Skeletal muscle satellite cell (primary cell): ENCODE data around the gene TSR3.

ENCODE experiments used
- H3K27me3 ChIP-seq: 2 replicates; pipeline ENCODE4 v1.7.0; 2013; ENCODE audit warnings: low read length; ENCODE audit not compliant: control insufficient read depth, insufficient read depth
- H3K36me3 ChIP-seq: 2 replicates; pipeline ENCODE4 v1.7.0; 2013; ENCODE audit warnings: mild to moderate bottlenecking, control low read depth, low read length; ENCODE audit not compliant: insufficient read depth
- H3K4me1 ChIP-seq: 2 replicates; pipeline ENCODE4 v1.7.0; 2013; ENCODE audit warnings: low read length; ENCODE audit not compliant: control insufficient read depth, insufficient read depth
- H3K4me2 ChIP-seq: 2 replicates; pipeline ENCODE4 v1.7.0; 2013; ENCODE audit warnings: mild to moderate bottlenecking, low read length
- H3K4me3 ChIP-seq: 2 replicates; pipeline ENCODE4 v1.7.0; 2013; ENCODE audit warnings: low read length
- H3K9ac ChIP-seq: 2 replicates; pipeline ENCODE4 v1.7.0; 2013; ENCODE audit warnings: mild to moderate bottlenecking, low read depth, low read length, moderate library complexity
- H3K9me3 ChIP-seq: replicated peaks from 2 replicates; pipeline ENCODE4 v1.7.0; 2013; ENCODE audit warnings: mild to moderate bottlenecking, control low read depth, low read length

The TSR3 gene

DNA sequence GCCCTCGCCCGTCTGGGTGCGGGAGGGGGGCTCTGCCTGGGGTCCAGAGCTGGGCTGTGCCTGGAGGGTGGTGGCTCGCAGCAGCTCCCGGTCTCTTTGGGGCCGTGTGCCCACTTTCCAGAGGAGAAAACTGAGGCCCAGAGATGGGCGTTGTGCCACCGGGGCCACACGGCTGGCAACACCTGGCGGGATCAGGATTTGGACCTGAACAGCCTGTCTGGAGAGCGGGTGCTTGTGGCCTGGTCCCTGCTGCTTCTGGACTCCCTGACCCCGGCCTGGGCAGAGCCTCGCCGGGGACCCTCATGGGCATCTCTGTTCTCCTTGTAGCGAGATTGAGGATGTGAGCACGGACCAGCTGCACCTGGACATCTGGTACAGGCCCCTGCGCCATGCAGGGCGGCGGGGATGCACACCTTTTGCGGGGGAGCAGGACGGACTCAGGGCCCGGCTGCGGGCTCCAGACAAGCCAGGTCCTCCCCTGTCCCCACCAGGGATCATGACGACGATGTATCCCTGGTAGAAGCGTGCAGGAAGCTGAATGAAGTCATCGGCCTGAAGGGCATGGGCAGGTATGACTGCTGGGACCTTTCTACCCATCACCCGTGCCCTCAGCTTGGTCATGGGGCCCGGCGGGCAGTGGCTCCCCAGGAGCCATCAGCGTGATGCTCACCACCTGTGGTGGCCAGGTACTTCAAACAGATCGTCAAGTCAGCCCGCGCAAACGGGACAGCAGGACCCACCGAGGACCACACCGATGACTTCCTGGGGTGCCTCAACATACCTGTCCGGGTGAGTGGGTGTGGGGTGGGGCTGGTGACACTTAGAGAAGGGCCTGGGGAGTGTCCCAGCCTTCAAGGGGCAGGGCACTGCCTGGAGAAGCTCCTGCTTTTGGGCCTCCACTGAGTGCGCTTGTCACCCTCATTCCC, 9.9 kb downstream of the TSR3 start:
- Histone ChIP-seq H3K36me3 (no peaks in the 10 kb centered on the region), H3K9ac (no peak overlapping the region), H3K4me1 (peaks cover 18% of the 10 kb centered on the region), H3K4me3 (no peak overlapping the region), H3K4me2 (no peak overlapping the region), H3K27me3 (peaks cover 32% of the 10 kb centered on the region), H3K9me3 (no peaks in the 10 kb centered on the region)

DNA sequence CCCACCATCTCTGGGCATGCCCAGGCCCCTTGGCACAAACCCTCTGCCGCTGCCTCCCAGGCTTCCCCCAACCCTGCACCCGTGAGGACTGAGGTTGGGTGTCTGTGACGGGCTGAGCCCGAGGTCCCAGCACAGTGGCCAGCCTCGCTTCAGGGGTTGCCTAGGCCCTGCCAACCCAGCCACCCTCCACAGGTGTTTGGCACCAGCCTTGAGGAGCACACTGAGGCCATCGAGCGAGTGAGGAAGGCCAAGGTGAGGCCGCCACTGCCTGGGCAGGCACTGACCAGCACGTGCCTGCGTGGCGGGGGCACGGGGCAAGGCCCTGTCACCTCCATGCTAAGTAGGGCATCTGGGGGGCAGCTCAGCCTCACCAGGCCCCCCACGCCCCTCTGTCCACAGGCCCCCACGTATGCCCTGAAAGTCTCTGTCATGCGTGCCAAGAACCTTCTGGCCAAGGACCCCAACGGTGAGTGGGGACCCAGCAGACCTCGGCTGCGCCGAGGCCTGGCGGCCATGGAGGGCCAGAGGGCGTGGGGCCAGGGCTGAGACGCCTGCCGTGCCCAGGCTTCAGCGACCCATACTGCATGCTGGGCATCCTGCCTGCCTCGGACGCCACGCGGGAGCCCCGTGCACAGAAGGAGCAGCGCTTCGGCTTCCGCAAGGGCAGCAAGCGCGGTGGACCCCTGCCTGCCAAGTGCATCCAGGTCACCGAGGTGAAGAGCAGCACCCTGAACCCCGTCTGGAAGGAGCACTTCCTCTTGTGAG, 10.8 kb downstream of the TSR3 start:
- Histone ChIP-seq H3K36me3 (no peaks in the 10 kb centered on the region), H3K9me3 (no peaks in the 10 kb centered on the region), H3K9ac (no peak overlapping the region), H3K27me3 (peaks cover 40% of the 10 kb centered on the region), H3K4me1 (peaks cover 18% of the 10 kb centered on the region), H3K4me2 (no peak overlapping the region), H3K4me3 (no peak overlapping the region)

DNA sequence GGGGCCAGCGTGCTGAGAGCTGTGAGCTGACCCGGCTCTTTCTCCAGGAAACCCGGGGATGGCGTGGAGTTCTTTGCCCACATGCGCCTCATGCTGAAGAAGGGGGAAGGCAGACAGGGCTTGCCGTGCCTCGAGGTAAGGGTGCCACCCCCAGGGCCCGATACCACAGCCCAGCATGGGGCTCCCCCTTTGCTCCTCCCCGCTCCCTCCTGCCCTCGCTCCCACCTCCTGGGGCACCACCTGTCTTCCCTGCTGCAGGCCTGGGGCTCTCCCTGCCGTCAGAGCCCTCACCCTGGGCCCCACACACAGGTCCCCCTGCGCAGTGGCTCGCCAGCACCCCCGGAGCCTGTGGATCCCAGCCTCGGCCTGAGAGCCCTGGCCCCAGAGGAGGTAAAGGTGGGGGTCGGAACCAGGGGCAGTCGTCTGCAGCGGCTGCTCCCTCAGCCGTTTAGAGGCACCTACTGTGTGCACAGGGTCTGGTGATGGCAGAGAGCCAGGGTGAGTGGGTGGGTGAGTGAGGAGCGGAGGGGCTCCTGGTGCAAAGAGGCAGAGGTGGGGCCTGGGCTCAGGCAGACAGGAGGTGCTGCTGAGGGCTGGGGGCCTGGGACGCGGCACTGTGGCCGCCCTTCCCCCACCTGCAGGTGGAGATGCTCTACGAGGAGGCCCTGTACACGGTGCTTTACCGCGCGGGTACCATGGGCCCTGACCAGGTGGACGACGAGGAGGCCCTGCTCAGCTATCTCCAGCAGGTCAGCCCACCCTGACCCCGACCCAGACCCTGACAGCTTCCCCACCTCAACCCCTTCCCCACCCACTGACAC, 12.6 kb downstream of the TSR3 start:
- Histone ChIP-seq H3K27me3 (peaks cover 50% of the 10 kb centered on the region), H3K9ac (no peak overlapping the region), H3K4me1 (peaks cover 15% of the 10 kb centered on the region), H3K9me3 (no peaks in the 10 kb centered on the region), H3K36me3 (no peaks in the 10 kb centered on the region), H3K4me2 (no peak overlapping the region), H3K4me3 (no peak overlapping the region)

DNA sequence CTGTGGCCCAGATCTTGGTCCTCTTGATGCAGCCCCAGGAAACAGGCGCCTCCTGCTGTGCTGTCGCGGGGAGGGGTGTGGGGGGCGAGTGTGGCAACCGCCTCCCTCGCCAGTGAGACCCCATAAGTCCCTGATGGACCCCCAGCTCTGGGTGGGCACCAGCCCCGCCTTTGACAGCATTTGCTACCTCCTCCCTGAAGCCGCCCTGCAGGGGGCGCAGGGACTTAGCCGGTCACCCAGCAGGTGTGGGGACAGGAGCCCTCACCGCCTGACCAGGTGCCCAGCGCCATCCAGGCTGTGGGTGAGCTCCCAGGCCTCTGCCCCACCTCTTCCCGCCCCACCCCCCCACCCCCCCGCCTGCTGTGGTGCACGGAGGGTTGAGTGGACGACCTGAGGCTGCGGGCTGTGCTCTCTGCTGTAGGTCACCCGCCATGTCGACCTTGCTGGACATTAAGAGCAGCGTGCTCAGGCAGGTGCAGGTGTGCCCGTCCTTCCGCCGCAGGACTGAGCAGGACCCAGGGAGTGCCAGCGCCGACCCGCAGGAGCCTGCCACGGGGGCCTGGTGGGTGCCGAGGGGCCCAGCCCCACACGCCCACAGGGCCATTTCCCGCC, 13.5 kb downstream of the TSR3 start:
- Histone ChIP-seq H3K27me3 (peaks cover 54% of the 10 kb centered on the region), H3K4me1 (peaks cover 7% of the 10 kb centered on the region), H3K9me3 (no peaks in the 10 kb centered on the region), H3K9ac (no peak overlapping the region), H3K4me2 (no peak overlapping the region), H3K36me3 (no peaks in the 10 kb centered on the region), H3K4me3 (no peak overlapping the region)

DNA sequence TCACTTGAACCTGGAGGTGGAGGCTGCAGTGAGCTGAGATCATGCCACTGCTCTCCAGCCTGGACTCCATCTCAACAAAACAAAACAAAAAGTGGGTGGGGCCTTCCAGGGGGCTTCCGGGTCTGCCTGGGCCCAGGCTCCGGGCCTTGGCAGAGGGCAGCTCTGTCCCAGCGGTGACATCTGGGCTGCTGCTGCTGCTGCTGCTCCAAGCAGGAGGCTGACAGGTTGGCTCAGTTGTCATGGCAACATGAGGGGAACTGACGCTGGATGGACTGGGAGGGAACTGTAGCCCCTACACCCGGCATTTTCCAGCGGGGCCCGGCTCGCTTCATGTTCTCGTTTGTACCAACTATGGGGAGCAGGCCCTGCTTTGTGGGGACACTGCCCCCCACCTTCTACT, 14.2 kb downstream of the TSR3 start:
- Histone ChIP-seq H3K4me1 (peaks cover 7% of the 10 kb centered on the region), H3K4me3 (no peak overlapping the region), H3K9me3 (no peaks in the 10 kb centered on the region), H3K9ac (no peak overlapping the region), H3K4me2 (no peak overlapping the region), H3K27me3 (peaks cover 60% of the 10 kb centered on the region), H3K36me3 (no peaks in the 10 kb centered on the region)

DNA sequence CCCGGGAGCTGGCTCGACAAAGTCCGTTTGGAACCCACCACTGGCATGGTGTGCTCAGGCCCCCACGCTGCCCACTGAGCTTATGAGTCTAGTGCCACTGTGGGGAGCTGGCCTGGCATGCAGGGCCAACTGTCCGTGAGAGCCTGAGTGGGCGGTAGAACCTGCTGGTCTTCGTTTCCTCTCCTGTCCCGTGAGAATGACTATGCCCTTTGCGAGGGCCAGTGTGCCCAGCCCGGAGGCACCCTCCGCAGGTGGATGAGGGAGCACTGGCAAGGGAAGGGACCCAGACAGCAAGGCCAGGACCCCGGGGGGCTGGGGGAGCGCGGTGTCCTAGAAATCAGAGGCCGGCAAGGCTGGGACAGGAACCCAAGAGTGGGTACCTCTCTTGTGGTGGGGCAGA, 15.1 kb downstream of the TSR3 start:
- peaks cover 13% of the 10 kb centered on the region for H3K4me1 ChIP-seq

DNA sequence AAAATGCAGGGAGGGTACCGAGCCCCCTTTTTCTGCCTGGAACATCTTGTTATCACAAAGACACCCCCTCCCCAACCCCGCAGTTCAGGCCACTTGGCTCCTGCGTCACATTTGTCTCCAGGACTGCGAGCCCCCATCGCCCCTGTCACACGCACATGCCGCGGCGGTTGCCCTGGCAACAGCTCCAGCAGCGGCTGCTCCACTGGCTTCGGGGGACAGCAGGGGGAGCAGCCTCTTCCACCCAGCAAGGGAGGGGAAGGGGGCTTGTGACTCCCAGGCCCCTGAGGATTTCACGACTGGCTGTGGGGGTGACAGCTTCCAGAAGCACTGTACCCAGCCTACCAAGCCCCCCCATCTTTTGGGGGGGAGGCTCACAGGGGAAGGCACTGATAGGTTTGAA, 15.7 kb downstream of the TSR3 start:
- H3K4me3 ChIP-seq: no peak overlapping the region
- no peaks in the 10 kb centered on the region for H3K9me3 ChIP-seq
- H3K27me3 ChIP-seq: peaks cover 69% of the 10 kb centered on the region
- H3K36me3 ChIP-seq: no peaks in the 10 kb centered on the region
- H3K4me2 ChIP-seq: no peak overlapping the region
- H3K9ac ChIP-seq: no peak overlapping the region
- H3K4me1 ChIP-seq: peaks cover 18% of the 10 kb centered on the region

More for the DNA sequence above, 15.1 kb downstream of the TSR3 start:
- H3K27me3 ChIP-seq: peaks cover 65% of the 10 kb centered on the region
- H3K9me3 ChIP-seq: no peaks in the 10 kb centered on the region
- no peak overlapping the region for H3K4me2 ChIP-seq
- no peak overlapping the region for H3K4me3 ChIP-seq
- H3K9ac ChIP-seq: no peak overlapping the region
- no peaks in the 10 kb centered on the region for H3K36me3 ChIP-seq

DNA sequence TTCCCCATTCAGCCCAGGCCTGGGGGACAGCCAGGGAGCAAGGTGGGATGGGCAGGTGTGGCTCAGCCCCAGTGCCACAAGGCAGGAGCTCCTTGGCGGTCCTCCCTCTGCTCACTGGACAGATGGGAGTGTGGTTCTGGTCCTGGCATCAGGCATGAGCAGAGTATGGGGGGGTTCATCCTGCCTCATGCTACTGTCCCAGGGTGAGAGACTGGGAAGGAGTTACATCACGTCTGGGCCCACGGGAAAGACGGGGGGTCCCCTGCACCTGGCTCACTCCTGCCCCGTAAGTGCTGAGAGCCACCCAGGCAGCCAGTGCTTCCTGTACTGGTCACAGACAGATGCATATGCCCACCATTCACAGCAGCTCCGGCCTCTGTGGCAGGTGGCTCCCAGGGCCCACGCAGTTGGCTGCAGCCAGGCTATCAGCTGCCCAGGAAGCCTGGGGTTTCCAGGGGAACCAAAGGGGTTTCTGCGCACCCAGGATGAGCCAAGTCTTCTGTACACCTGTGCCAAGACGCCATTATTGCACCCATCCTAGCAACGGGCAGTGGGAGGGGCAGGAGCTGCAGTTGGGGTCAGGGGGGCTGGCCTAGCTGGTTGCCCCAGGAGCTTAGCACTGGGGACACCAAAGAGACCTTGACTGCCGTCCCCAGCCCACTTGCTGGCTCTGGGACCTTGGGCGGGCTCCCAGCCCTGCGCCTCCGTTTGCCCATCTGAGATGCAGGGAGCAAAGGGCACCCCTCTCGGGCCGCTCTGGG, 16.3 kb downstream of the TSR3 start:
- Histone ChIP-seq H3K36me3 (no peaks in the 10 kb centered on the region), H3K4me2 (no peak overlapping the region), H3K9me3 (no peaks in the 10 kb centered on the region), H3K4me1 (peaks cover 18% of the 10 kb centered on the region), H3K9ac (no peak overlapping the region), H3K4me3 (no peak overlapping the region), H3K27me3 (peaks cover 66% of the 10 kb centered on the region)

DNA sequence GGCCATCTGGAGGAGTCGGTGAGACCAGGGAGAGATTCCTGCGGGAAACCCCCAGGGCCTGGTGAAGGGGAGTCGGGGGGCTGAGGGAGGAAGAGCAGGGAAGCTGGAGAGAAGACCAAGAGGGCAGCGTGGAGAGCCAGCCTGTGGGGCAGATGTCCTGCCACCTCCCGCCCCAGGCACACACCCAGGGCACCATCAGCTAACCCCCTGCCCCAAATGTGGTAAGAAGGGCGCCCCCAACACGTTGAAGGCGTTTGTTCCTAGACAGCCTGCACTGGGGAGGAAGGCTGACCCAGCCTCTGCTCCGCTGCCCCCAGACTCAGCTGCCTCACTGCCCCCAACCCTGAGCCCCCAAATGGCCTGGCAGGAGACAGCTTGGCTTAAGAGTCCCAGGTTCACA, 16.9 kb downstream of the TSR3 start:
- Histone ChIP-seq H3K9ac (no peak overlapping the region), H3K4me1 (peaks cover 18% of the 10 kb centered on the region), H3K27me3 (peaks cover 64% of the 10 kb centered on the region), H3K9me3 (no peaks in the 10 kb centered on the region), H3K4me3 (no peak overlapping the region), H3K4me2 (no peak overlapping the region), H3K36me3 (no peaks in the 10 kb centered on the region)

DNA sequence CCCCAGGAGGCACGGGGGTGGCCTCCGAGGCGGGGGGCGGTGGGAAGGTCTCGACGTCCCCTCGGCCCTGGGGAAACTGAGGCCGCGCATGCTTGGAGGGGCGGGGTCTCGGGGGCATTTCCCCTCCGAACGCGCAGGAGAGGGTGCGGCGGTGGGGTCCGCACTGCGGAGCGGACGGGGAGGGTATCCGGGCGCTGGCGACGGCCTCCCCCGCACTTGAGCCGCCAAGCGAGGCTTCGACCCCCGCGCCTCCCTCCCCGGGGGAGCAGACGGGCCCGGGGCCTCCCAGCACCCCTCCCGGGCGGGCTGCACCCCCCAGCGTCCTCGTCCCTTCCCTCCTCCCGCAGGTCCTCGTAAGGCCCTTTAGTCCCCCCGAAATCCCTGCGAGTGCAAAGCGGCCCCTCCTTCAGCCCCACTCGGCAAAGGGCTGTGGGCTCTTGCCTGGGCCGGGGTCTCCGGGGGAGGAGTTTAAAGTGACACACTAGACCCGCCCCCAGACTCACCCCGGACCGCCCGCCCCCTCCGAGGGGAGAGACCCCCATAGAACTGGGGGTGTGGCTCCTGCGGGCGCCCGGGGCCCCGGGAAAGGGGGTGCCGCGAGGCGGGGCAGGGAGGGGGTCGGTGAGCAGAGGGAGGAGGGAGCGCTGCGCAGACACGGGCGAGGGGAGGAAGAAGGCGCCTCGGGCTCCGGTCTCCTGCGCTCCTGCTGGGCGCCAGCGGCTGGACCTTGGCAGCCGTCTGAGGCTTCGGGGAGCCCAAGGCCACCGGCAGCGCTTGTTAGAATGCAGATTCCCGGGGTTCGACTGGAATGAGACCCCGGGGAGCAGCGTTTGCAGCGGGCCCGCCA, 17.6 kb downstream of the TSR3 start:
- Histone ChIP-seq H3K27me3 (peaks cover 64% of the 10 kb centered on the region), H3K4me2 (no peak overlapping the region), H3K4me1 (peaks cover 18% of the 10 kb centered on the region), H3K9ac (no peak overlapping the region), H3K9me3 (no peaks in the 10 kb centered on the region), H3K4me3 (no peak overlapping the region), H3K36me3 (no peaks in the 10 kb centered on the region)
